Hematopoietic multipotent progenitor cell treated with erythropoietin and hydrocortisone succinate and interleukin-3 and kit ligand, for 17 days (in vitro differentiated cells): ENCODE data around the gene PANK2.
"Not testable (repeated sequence)": the region's sequence is repeated elsewhere in the genome, so short reads cannot be mapped to it uniquely, and the experiment has no call there.

Source experiments
- DNase-seq: peaks from one replicate; pipeline ENCODE4 v3.0.0-alpha.2; 2015; ENCODE audit warnings: low spot score

The PANK2 gene

GRCh38 chr20:3927486-3928291 is 38.5 kb downstream of the PANK2 start:
- DNase-seq, result no peak

GRCh38 chr20:3929713-3930060 is 40.5 kb downstream of the PANK2 start:
- no peak for DNase-seq

GRCh38 chr20:3930265-3931206 is 41.3 kb downstream of the PANK2 start:
- peak; percentile 81 for DNase-seq

- DNase-seq, result no peak
Observed at GRCh38 chr20:3931664-3932063, 42.5 kb downstream of the PANK2 start.

- no peak for DNase-seq
Observed at GRCh38 chr20:3932277-3932676, 43.1 kb downstream of the PANK2 start.

- DNase-seq, result peak; percentile 64
Observed at GRCh38 chr20:3932681-3933080, 43.5 kb downstream of the PANK2 start.

GRCh38 chr20:3933218-3933617 is 44.0 kb downstream of the PANK2 start:
- peak; percentile 43 for DNase-seq

- peak; percentile 23 for DNase-seq
Observed at GRCh38 chr20:3934624-3935023, 45.4 kb downstream of the PANK2 start.

- DNase-seq, result no peak
Observed at GRCh38 chr20:3935295-3935955, 46.2 kb downstream of the PANK2 start.

GRCh38 chr20:3935956-3936340 is 46.8 kb downstream of the PANK2 start:
- no peak for DNase-seq

- no peak for DNase-seq
Observed at GRCh38 chr20:3937618-3938017, 48.4 kb downstream of the PANK2 start.

- DNase-seq, result no peak
Observed at GRCh38 chr20:3940905-3941304, 51.7 kb downstream of the PANK2 start.

- not testable (repeated sequence) for DNase-seq
Observed at GRCh38 chr20:3946666-3947065, 57.5 kb downstream of the PANK2 start.

GRCh38 chr20:3964719-3965118 is 75.5 kb downstream of the PANK2 start:
- DNase-seq, result no peak

GRCh38 chr20:3966571-3966970 is 77.4 kb downstream of the PANK2 start:
- no peak for DNase-seq

- DNase-seq, result no peak
Observed at GRCh38 chr20:3970016-3970415, 80.8 kb downstream of the PANK2 start.

GRCh38 chr20:3971145-3971544 is 82.0 kb downstream of the PANK2 start:
- no peak for DNase-seq

- DNase-seq, result no peak
Observed at GRCh38 chr20:3972161-3972560, 83.0 kb downstream of the PANK2 start.

GRCh38 chr20:3972631-3973030 is 83.4 kb downstream of the PANK2 start:
- not testable (repeated sequence) for DNase-seq

GRCh38 chr20:3973705-3974104 is 84.5 kb downstream of the PANK2 start:
- no peak for DNase-seq

GRCh38 chr20:3976511-3976910 is 87.3 kb downstream of the PANK2 start:
- DNase-seq, result no peak
